Stimulated activated CD4-positive, alpha-beta T cell treated with anti-CD3 and anti-CD28 coated beads, Interleukin-1b, Interleukin-23, amount 100 ng/mL, for 4 hours (primary cell): ENCODE data around the gene TEX52.
"Not testable (repeated sequence)": the region's sequence is repeated elsewhere in the genome, so short reads cannot be mapped to it uniquely, and the experiment has no call there.

Experiments
- DNase-seq, 2 donors: peaks; one replicate each; pipeline ENCODE4 v3.0.0-alpha.2; 2020; ENCODE audit warnings: low read depth in 2 of 2

Gene TEX52

GRCh38 chr12:2857021-2857431 lies at the start of gene TEX52:
Gene TEX52, minus strand, starts transcription at chr12:2857039. Its CDS starts 13 bp downstream, at chr12:2857026.
- no peak for DNase-seq

GRCh38 chr12:2904260-2904659 lies 47.4 kb upstream of the TEX52 start:
- no peak for DNase-seq

- DNase-seq = no peak
Measured at GRCh38 chr12:2902272-2902880, 45.5 kb upstream of the TEX52 start.

- DNase-seq = no peak
Measured at GRCh38 chr12:2900642-2901041, 43.8 kb upstream of the TEX52 start.

- DNase-seq = no peak
Measured at GRCh38 chr12:2897418-2897817, 40.6 kb upstream of the TEX52 start.

- no peak for DNase-seq
Measured at GRCh38 chr12:2895511-2895910, 38.7 kb upstream of the TEX52 start.

GRCh38 chr12:2895051-2895451 lies 38.2 kb upstream of the TEX52 start:
- DNase-seq = no peak

- no peak for DNase-seq
Measured at GRCh38 chr12:2893007-2893406, 36.2 kb upstream of the TEX52 start.

- no peak for DNase-seq
Measured at GRCh38 chr12:2892246-2892645, 35.4 kb upstream of the TEX52 start.

- DNase-seq = no peak
Measured at GRCh38 chr12:2891240-2892053, 34.6 kb upstream of the TEX52 start.

- peak; percentile 96 to 97 for DNase-seq
Measured at GRCh38 chr12:2890388-2891239, 33.8 kb upstream of the TEX52 start, which contains the start of gene TULP3. Gene TULP3, plus strand, starts transcription at chr12:2890891. Its CDS starts 57 bp downstream, at chr12:2890948.

- DNase-seq = no peak
Measured at GRCh38 chr12:2890001-2890387, 33.2 kb upstream of the TEX52 start.

GRCh38 chr12:2886768-2887450 lies 30.1 kb upstream of the TEX52 start:
- DNase-seq = no peak

GRCh38 chr12:2884810-2885209 lies 28.0 kb upstream of the TEX52 start:
- DNase-seq = no peak

- DNase-seq = no peak
Measured at GRCh38 chr12:2879853-2880252, 23.0 kb upstream of the TEX52 start.

- no peak for DNase-seq
Measured at GRCh38 chr12:2877953-2878732, 21.3 kb upstream of the TEX52 start.

- DNase-seq = peak; percentile 80 to 84
Measured at GRCh38 chr12:2877047-2877952, 20.5 kb upstream of the TEX52 start, which contains the start of the genes FOXM1 and RHNO1. Gene FOXM1, minus strand, starts transcription at chr12:2877174. Its CDS starts 2,696 bp downstream, at chr12:2874478. Gene RHNO1, plus strand, starts transcription at chr12:2877223. Its CDS starts 8,144 bp downstream, at chr12:2885367.

- no peak for DNase-seq
Measured at GRCh38 chr12:2876431-2877046, 19.7 kb upstream of the TEX52 start.

- DNase-seq = not testable (repeated sequence)
Measured at GRCh38 chr12:2868986-2869632, 12.3 kb upstream of the TEX52 start.
